GM04504 (cell line): ENCODE results near the gene LMOD2.

ENCODE experiments used
- DNase-seq: peaks from one replicate; pipeline ENCODE4 v3.0.0-alpha.2; 2012; ENCODE audit warnings: low read depth

LMOD2 gene

GRCh38 chr7:123673137-123673732 lies 17.6 kb downstream of the LMOD2 start:
- no peak for DNase-seq

- DNase-seq, result no peak
Measured at GRCh38 chr7:123673752-123674398, 18.2 kb downstream of the LMOD2 start.

- peak; percentile 30 for DNase-seq
Measured at GRCh38 chr7:123674399-123675180, 18.9 kb downstream of the LMOD2 start.

GRCh38 chr7:123675181-123675473 lies 19.5 kb downstream of the LMOD2 start:
- DNase-seq, result peak; percentile 32

DNA sequence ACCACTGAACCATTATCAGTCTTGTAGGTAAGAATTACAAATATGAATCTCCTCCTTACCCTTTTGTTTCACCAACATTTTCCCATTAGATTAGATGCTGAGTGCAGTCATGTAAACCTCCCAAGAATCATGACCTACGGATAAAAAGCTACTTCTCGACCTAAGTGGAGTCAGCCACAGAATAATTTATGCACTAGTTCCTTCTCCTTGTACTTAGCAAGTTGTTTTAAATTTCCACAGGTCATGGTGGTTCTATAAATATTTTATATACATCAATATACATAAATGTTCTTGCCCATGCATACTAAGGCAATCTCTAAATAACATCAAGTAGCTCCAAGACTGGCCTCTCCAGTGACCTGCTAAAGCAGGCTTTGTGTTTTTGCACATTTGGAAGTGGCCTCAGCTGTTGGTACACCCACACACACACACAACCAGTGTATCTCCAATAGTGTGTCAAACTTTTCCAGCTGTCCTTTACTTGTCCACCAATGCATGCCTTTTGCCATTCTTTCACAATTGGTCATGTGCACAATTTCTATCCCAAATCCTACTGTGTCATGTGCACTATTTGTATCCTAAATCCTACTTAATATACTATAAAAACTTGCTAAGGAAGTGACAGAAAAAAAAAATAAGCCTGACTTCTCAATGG lies 21.5 kb downstream of the LMOD2 start:
- DNase-seq, result no peak

DNA sequence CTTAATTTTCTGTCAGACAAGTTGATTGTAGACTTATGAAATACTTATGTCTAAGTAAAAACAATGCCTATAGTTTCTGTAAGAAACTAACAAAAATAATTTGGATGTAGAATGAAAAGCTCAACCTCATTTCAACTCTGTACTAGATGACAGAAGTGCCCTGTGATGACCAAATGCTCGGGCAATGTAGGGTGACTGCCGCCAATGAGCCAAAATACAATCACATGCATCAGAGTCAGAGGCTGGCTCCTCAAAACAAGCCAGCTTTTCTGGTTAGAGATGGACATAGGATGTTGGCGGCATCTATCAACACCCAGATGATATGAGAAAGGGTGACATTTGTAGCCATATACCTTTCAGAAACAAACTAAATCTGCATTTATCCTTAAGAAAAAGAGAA lies 23.9 kb downstream of the LMOD2 start:
- DNase-seq, result no peak

DNA sequence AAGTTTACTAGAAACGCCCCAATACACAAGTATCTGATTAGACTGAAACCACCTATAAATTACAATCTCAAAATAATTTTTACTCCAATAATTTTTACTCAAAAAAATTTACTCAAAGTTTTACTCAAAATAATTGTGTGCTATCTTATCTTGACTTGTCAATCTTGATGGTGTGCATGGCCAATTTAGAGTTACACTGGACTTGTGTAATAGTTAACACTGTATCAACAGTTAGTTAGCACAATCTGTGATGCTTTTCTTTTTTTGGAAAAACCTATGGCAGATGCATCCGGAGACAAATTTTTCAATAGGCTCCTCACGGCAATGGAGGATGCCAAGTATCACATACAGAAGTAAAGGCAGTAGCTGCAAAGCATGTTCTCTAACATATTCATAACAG lies 24.9 kb downstream of the LMOD2 start:
- no peak for DNase-seq

- no peak for DNase-seq
Measured at GRCh38 chr7:123681561-123681960, 25.9 kb downstream of the LMOD2 start.

GRCh38 chr7:123682690-123683089 lies 27.0 kb downstream of the LMOD2 start:
- DNase-seq, result peak; percentile 33

DNA sequence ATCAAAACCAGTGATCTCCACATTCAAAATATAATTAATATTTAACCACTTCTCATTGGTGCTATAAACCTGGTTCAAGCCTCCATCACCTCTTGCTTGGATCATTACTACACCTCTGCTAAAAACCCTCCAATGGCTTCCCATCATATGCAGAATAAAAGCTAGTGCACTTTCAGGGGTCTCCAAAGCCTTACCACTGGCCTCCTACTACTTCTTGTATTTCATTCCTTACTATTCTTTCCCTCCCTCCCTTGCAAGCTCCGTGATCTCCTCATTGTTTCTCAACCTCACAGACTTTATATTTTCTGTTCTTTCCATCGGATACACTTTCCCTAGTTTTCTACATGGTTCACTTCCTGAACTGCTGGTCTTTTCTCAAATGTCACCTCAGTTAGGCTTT lies 31.5 kb downstream of the LMOD2 start:
- no peak for DNase-seq

- no peak for DNase-seq
Measured at GRCh38 chr7:123687727-123688126, 32.1 kb downstream of the LMOD2 start.

GRCh38 chr7:123689250-123689649 lies 33.6 kb downstream of the LMOD2 start:
- no peak for DNase-seq

DNA sequence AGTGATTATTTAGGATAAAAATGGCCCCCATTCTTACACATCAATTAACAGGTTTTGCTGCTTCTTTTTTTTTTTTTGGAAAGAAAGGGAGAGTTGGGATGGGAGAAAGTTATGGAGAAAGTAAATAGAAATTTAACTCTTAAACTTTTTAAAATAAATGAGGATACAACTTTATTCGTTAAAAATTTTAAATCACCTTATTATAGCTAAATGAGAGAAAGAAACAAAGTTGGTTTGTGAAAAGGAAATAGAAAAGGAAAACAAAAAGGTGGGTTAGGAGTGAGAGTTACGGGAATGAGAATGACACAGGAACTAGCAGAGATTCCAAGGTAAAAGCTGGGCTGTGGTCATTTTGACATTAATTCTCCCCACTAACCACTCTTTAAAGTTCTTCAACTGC lies 34.9 kb downstream of the LMOD2 start:
- no peak for DNase-seq

DNA sequence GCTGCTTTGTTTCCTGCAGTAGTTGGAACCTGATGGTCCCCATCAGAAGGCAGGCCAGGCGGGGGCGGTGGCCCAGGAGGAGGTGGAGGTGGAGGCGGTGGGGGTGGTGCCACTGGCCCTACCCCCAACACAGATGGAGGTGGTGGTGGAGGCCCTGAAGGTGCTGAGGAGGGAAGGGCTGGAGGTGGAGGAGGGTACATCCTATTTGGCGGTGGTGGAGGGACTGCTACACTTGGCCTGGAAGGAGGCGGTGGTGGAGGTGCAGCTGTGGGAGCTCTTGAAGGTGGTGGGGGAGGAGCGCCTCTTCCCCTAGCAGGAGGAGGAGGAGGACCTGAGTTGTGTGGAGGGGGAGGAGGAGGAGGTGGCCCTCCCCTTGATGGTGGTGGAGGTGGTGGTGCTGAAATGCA lies 36.8 kb downstream of the LMOD2 start:
- no peak for DNase-seq

GRCh38 chr7:123695944-123696677 lies 40.4 kb downstream of the LMOD2 start:
- DNase-seq, result no peak

DNA sequence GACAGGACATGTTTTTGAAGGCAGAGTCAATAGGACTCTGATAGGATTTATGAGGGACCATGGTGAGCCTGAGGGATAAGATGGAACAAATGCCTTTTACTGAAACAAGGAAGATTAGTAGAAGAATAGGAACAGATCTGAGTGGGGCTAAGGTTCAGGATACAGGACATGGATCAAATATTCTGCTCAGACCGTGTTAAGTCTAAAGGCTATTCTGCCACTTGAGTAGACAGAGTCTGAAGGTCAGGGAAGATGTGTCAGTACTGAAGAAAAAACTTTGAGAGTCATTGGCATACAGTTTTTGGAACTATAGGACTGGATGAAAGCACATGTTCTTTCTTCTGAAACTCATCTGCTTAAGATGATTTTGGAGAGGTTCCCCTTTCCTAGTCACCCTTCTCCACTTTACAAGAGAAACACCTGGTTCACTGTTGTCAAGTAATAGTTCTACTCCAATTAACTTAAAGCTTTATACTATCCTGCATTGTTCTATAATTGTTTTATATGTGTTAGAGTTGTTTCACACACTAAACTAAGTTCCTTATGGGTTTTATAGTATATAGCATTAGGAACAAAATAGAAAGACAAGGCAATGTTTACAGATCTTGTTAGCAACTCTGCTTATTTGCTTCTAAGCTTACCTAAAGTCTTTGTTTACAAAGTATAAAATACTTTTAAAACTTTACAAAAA lies 49.7 kb downstream of the LMOD2 start:
- DNase-seq, result no peak

GRCh38 chr7:123709525-123709924 lies 53.9 kb downstream of the LMOD2 start:
- DNase-seq, result no peak

DNA sequence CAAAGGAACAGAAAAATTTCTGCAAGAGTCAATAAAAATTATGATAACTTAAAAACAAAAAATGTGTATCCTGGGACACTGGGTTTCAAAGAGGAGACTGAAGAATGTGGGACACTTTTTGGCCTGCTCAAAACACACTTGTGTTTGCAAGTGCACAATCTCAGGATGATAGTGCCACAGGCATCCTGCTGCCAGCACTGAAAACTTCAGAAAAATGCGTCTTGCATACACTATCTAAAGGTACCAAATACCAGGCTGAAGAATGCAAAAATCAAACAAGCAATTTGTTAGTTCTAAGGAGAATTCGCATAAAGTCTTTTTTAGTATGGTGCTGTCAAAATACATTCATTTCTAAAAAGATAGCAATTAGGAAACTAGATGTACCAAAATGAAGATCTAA lies 55.0 kb downstream of the LMOD2 start:
- no peak for DNase-seq

- DNase-seq, result no peak
Measured at GRCh38 chr7:123711832-123712293, 56.2 kb downstream of the LMOD2 start.

DNA sequence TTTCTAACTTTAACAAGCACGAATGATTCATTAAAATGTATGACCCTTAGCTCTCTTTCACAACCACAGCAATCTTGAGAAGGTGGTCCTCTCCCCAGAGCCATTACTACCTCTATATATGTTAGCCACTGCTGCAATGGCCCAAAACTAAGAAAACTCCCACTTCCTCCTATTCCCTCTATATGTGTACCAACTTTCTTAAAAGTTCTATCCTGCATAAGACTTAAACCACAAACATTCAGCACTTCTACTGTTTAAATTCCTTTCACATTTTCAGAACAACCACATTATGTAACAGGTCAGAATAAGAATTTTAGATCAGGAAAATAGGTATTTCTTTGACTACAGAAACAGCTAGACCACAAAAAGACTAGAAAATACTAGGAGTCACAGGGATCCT lies 57.0 kb downstream of the LMOD2 start:
- peak; percentile 7 for DNase-seq
